ENCODE measurements around the gene OLIG2. TPM values are rescaled to one million over a fixed set of nuclear protein-coding genes. Genes with fewer than 3 reads are reported as not detected.

OLIG2 gene
- total and polyA plus RNA-seq, 2 experiments from 2014 or later = 0.15 to 1.4 TPM

DNA sequence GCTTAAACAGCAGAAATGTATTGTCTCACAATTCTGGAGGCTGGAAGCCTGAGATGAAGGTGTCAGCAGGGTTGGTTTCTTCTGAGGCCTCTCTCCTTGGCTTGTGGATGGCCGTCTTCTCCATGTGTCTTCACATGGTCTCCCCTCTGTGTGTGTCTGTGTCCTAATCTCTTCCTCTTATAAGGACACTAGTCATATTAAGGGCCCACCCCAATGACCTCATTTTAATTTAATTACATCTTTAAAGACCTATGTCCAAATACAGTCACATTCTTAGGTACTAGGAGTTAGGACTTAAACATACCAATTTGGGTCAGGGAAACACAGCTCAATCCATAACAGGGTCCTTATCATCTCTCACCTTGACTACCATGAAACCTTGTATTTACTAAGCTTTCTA is 14.8 kb upstream of the OLIG2 start:
- Histone ChIP-seq H3K27me3 (ENCODE audit: insufficient read depth) (peaks cover 10% of the 10 kb centered on the region), H3K9me2 (ENCODE audit: insufficient read depth) (peaks cover 10% of the 10 kb centered on the region), H3F3A (replicated peaks; ENCODE audit: low read depth) (no peaks in the 10 kb centered on the region), H3K4me1 (ENCODE audit: insufficient read depth) (peaks cover 11% of the 10 kb centered on the region), H3K4me3 (no peak overlapping the region), H4K20me1 (replicated peaks; ENCODE audit: insufficient read depth) (no peaks in the 10 kb centered on the region), H3K36me3 (ENCODE audit: insufficient read depth) (no peaks in the 10 kb centered on the region), H3K27ac (ENCODE audit: low read depth) (no peak overlapping the region), H3K4me2 (no peak overlapping the region), H3K79me2 (replicated peaks; ENCODE audit: insufficient read depth) (no peaks in the 10 kb centered on the region), H2AFZ (no peak overlapping the region)
- peaks cover 5% of the 10 kb centered on the region for H3K27me3 Mint-ChIP-seq (ENCODE audit: insufficient read depth, low read depth, poor library complexity)
- H3K36me3 Mint-ChIP-seq (ENCODE audit: low read depth) = no peaks in the 10 kb centered on the region; the same call in 2 of the 3 replicates
- H3K4me1 Mint-ChIP-seq = peaks cover 4% of the 10 kb centered on the region; the same call in 2 of the 3 replicates
- no peak for TF ChIP-seq CTCF (conservative IDR thresholded peaks at IDR 0.05; ENCODE audit: low read depth in 2 of 2)
- TF ChIP-seq POLR2AphosphoS5 (IDR thresholded peaks at IDR 0.05; ENCODE audit: low read depth) = no peak
- no peak for TF ChIP-seq JUNB (IDR thresholded peaks at IDR 0.05; ENCODE audit: unreplicated experiment)
- H3K9me3 Mint-ChIP-seq = no peaks in the 10 kb centered on the region
- DNase-seq (ENCODE audit: low spot score) (no peak), ATAC-seq (no peak)
- H3K4me3 Mint-ChIP-seq = no peak overlapping the region
- no peak overlapping the region for H3K27ac Mint-ChIP-seq

GRCh38 chr21:33011462-33011861 is 14.3 kb upstream of the OLIG2 start:
- no peak overlapping the region for H3K27ac Mint-ChIP-seq
- Histone ChIP-seq H3K27ac (ENCODE audit: low read depth) (no peak overlapping the region), H2AFZ (no peak overlapping the region), H3K27me3 (ENCODE audit: insufficient read depth) (peaks cover 15% of the 10 kb centered on the region), H3K9me2 (ENCODE audit: insufficient read depth) (peaks cover 10% of the 10 kb centered on the region), H3F3A (replicated peaks; ENCODE audit: low read depth) (no peaks in the 10 kb centered on the region), H3K79me2 (replicated peaks; ENCODE audit: insufficient read depth) (no peaks in the 10 kb centered on the region), H3K4me2 (no peak overlapping the region), H4K20me1 (replicated peaks; ENCODE audit: insufficient read depth) (no peaks in the 10 kb centered on the region), H3K4me3 (no peak overlapping the region), H3K4me1 (ENCODE audit: insufficient read depth) (peaks cover 11% of the 10 kb centered on the region), H3K36me3 (ENCODE audit: insufficient read depth) (no peaks in the 10 kb centered on the region)
- peaks cover 5% of the 10 kb centered on the region for H3K27me3 Mint-ChIP-seq (ENCODE audit: insufficient read depth, low read depth, poor library complexity)
- DNase-seq (ENCODE audit: low spot score) (no peak), ATAC-seq (no peak)
- no peaks in the 10 kb centered on the region for H3K9me3 Mint-ChIP-seq
- no peak overlapping the region for H3K4me3 Mint-ChIP-seq
- peaks cover 4% of the 10 kb centered on the region; the same call in 2 of the 3 replicates for H3K4me1 Mint-ChIP-seq
- no peaks in the 10 kb centered on the region; the same call in 2 of the 3 replicates for H3K36me3 Mint-ChIP-seq (ENCODE audit: low read depth)
- no peak for TF ChIP-seq STAT1 (IDR thresholded peaks at IDR 0.05; ENCODE audit: unreplicated experiment)
- TF ChIP-seq REST (IDR thresholded peaks at IDR 0.05; ENCODE audit: unreplicated experiment) = no peak
- TF ChIP-seq, protein P1, sequence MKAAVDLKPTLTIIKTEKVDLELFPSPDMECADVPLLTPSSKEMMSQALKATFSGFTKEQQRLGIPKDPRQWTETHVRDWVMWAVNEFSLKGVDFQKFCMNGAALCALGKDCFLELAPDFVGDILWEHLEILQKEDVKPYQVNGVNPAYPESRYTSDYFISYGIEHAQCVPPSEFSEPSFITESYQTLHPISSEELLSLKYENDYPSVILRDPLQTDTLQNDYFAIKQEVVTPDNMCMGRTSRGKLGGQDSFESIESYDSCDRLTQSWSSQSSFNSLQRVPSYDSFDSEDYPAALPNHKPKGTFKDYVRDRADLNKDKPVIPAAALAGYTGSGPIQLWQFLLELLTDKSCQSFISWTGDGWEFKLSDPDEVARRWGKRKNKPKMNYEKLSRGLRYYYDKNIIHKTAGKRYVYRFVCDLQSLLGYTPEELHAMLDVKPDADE (IDR thresholded peaks at IDR 0.05) = no peak
- no peak for TF ChIP-seq CREB1 (CRISPR knock-in tag; IDR thresholded peaks at IDR 0.05; ENCODE audit: low read depth)
- no peak for TF ChIP-seq CTCF (conservative IDR thresholded peaks at IDR 0.05; ENCODE audit: low read depth in 2 of 2)
- TF ChIP-seq JUNB (IDR thresholded peaks at IDR 0.05; ENCODE audit: unreplicated experiment) = no peak
- no peak for TF ChIP-seq ZNF114 (CRISPR knock-in tag; IDR thresholded peaks at IDR 0.05)
- no peak for TF ChIP-seq ZNF331 (CRISPR knock-in tag; IDR thresholded peaks at IDR 0.05; ENCODE audit: low read depth)
- no peak for TF ChIP-seq NANOG (IDR thresholded peaks at IDR 0.05; ENCODE audit: borderline replicate concordance)
- TF ChIP-seq EZH2 (IDR thresholded peaks at IDR 0.05; ENCODE audit: low read depth, unreplicated experiment) = no peak
- no peak for TF ChIP-seq EZH2phosphoT487 (IDR thresholded peaks at IDR 0.05; ENCODE audit: unreplicated experiment)
